GM12878 (cell line): Measurements from ENCODE around the gene RAMACL. TPM values are rescaled to one million over a fixed set of nuclear protein-coding genes. Genes with fewer than 3 reads are reported as not detected.

Source experiments
- ATAC-seq: fragments of 200-7000 bp; cut with Tn5 transposase; 3 replicates; pipeline ENCODE4 v1.9.1; 2020; ENCODE audit warnings: mild to moderate bottlenecking, moderate library complexity
- BruUV-seq: library from RNA; stranded (reverse); fragments of 400-500 nt; replicated peaks from 2 replicates; lab custom pipeline; 2021; lab: Mats Ljungman, UMichigan
- CTCF ChIA-PET: fragments of 300-600 bp; sonication (Branson Sonifier 250); formaldehyde crosslinking; extraction: SDS; loops from one replicate; lab custom pipeline; 2021; ENCODE audit warnings: inconsistent platforms; lab: Yijun Ruan, JAX
- POLR2A ChIA-PET: fragments of 350-600 bp; formaldehyde crosslinking; extraction: SDS; loops from one replicate; lab custom pipeline; 2021; ENCODE audit warnings: inconsistent platforms; lab: Charles Lee
- RAD21 ChIA-PET: fragments of 300-600 bp; sonication (Branson Sonifier 250); formaldehyde crosslinking; loops from one replicate; lab custom pipeline; 2023; ENCODE audit warnings: antibody characterized with exemption; ENCODE audit not compliant: unreplicated experiment; lab: Charles Lee
- SMC1A ChIA-PET: fragments of 300-600 bp; sonication (Branson Sonifier 250); formaldehyde crosslinking; loops from one replicate; lab custom pipeline; 2023; ENCODE audit not compliant: unreplicated experiment, uncharacterized antibody; lab: Charles Lee
- DNase-seq: peaks from one replicate; pipeline ENCODE4 v3.0.0-alpha.2; 2011; ENCODE audit warnings: low read depth, low spot score
- FAIRE-seq: peaks from 3 replicates; lab custom pipeline; 2011; peaks lifted over from hg19 to GRCh38; lab: Jason Lieb, UNC
- H2AFZ ChIP-seq: 2 replicates; pipeline ENCODE4 v1.6.0; 2011; ENCODE audit warnings: low read depth, low read length, control low read depth; ENCODE audit not compliant: control insufficient read depth
- H3K27ac ChIP-seq: 2 replicates; pipeline ENCODE4 v1.5.1; 2011; ENCODE audit warnings: control low read depth; ENCODE audit not compliant: control insufficient read depth, insufficient read depth
- H3K27me3 ChIP-seq, 2 experiments: replicated peaks in 1 of 2; 2 replicates each; pipeline versions ENCODE4 v1.6.0 to v1.6.1; 2011; ENCODE audit warnings: low read length in 1 of 2; ENCODE audit not compliant: control insufficient read depth in 2 of 2, insufficient read depth in 2 of 2
- H3K36me3 ChIP-seq, 2 experiments: 2 replicates each; pipeline ENCODE4 v1.5.1; 2011; ENCODE audit warnings: low read length in 1 of 2; ENCODE audit not compliant: control insufficient read depth in 2 of 2, insufficient read depth in 2 of 2
- H3K4me1 ChIP-seq: 2 replicates; pipeline ENCODE4 v1.6.1; 2011; ENCODE audit warnings: mild to moderate bottlenecking, low read length, moderate library complexity, mixed read lengths; ENCODE audit not compliant: control insufficient read depth, insufficient read depth
- H3K4me2 ChIP-seq: 2 replicates; pipeline ENCODE4 v1.6.0; 2011; ENCODE audit warnings: control low read depth; ENCODE audit not compliant: control insufficient read depth, insufficient read depth
- H3K4me3 ChIP-seq: fragments of 200-600 bp; sonication (generic); 2 replicates; pipeline ENCODE4 v1.5.1; 2016
- H3K79me2 ChIP-seq: 2 replicates; pipeline ENCODE4 v1.6.0; 2011; ENCODE audit warnings: low read length; ENCODE audit not compliant: control insufficient read depth, insufficient read depth
- H3K9ac ChIP-seq: 2 replicates; pipeline ENCODE4 v1.8.0; 2011; ENCODE audit warnings: low read length, control low read depth, mixed read lengths; ENCODE audit not compliant: control insufficient read depth, insufficient read depth
- H3K9me3 ChIP-seq: replicated peaks from 3 replicates; pipeline ENCODE4 v1.5.1; 2011; ENCODE audit warnings: mild to moderate bottlenecking, low read length; ENCODE audit not compliant: control insufficient read depth, insufficient read depth
- H4K20me1 ChIP-seq: 2 replicates; pipeline ENCODE4 v1.6.0; 2011; ENCODE audit not compliant: control insufficient read depth, insufficient read depth
- BHLHE40 ChIP-seq, 2 experiments: fragments of 450-650 bp in 1 of 2; IDR thresholded peaks; 2 replicates each; pipeline ENCODE4 v1.6.1; 2011 to 2017; ENCODE audit warnings: low read depth in 2 of 2, borderline replicate concordance in 1 of 2, improper control_type of control experiment in 1 of 2, low read length in 1 of 2, mild to moderate bottlenecking in 1 of 2
- BRCA1 ChIP-seq: IDR thresholded peaks from 2 replicates; pipeline ENCODE4 v1.6.1; 2011; ENCODE audit warnings: low read depth, low read length, improper control_type of control experiment
- CHD1 ChIP-seq: IDR thresholded peaks from 2 replicates; pipeline ENCODE4 v1.6.1; 2012; ENCODE audit warnings: low read depth, low read length, improper control_type of control experiment
- HCFC1 ChIP-seq: fragments of 150-350 bp; IDR thresholded peaks from 2 replicates; pipeline ENCODE4 v1.6.1; 2014; ENCODE audit warnings: low read length
- MAX ChIP-seq: IDR thresholded peaks from 2 replicates; pipeline ENCODE4 v1.6.1; 2012; ENCODE audit warnings: low read depth, low read length, improper control_type of control experiment
- NKRF ChIP-seq: fragments of 450-650 bp; conservative IDR thresholded peaks from 2 replicates; pipeline ENCODE4 v1.6.1; 2017; ENCODE audit warnings: mild to moderate bottlenecking, moderate library complexity
- PBX3 ChIP-seq: IDR thresholded peaks from 2 replicates; pipeline ENCODE4 v1.6.1; 2011; ENCODE audit warnings: mild to moderate bottlenecking, low read depth, low read length, moderate library complexity; ENCODE audit not compliant: insufficient replicate concordance
- SP1 ChIP-seq: IDR thresholded peaks from one replicate; pipeline ENCODE4 v1.6.1; 2011; ENCODE audit warnings: low read depth, low read length
- SREBF2 ChIP-seq: IDR thresholded peaks from 2 replicates; pipeline ENCODE4 v1.6.1; 2012; ENCODE audit warnings: mild to moderate bottlenecking, low read length
- USF1 ChIP-seq: IDR thresholded peaks from 2 replicates; pipeline ENCODE4 v1.6.1; 2011; ENCODE audit warnings: borderline replicate concordance, low read depth, mild to moderate bottlenecking, moderate library complexity, mixed read lengths, low read length; ENCODE audit not compliant: insufficient read depth; ENCODE audit errors: extremely low read length
- ZSCAN29 ChIP-seq: fragments of 450-650 bp; IDR thresholded peaks from 2 replicates; pipeline ENCODE4 v1.6.1; 2017; ENCODE audit warnings: mild to moderate bottlenecking, moderate library complexity
- WGBS: methylation state at CpG from one replicate; pipeline ENCODE4 v1.1.6; 2016; ENCODE audit warnings: low lambda C conversion rate; ENCODE audit not compliant: insufficient replicate concordance, insufficient coverage; ENCODE audit errors: missing lambda C conversion rate; 5-methylcytosine and 5-hydroxymethylcytosine counted together
- in situ Hi-C: fragments of 300-500 bp; cut with MboI; formaldehyde crosslinking; loops from 9 replicates; pipeline ENCODE4 v1.14.3; 2018; ENCODE audit warnings: mixed read lengths
- intact Hi-C: fragments of 100-400 bp; cut with micrococcal nuclease; formaldehyde crosslinking; loops from one replicate; pipeline ENCODE4 v1.14.2; 2022; ENCODE audit not compliant: unreplicated experiment
- polyA plus RNA-seq, 11 experiments: library from polyadenylated mRNA; depleted of rRNA in 4 of 11; unstranded in 6 of 11; stranded (reverse) in 5 of 11; fragments of >200 nt; fragmentation: Nextera tagmentation in 4 of 11; fragmentation: Illumina TruSeq in 1 of 11; extraction: Ambion mirVana in 4 of 11; extraction: Trizol in 1 of 11; gene quantifications; 1 replicate in 1 of 11; 2 replicates in 10 of 11; pipeline versions ENCODE4 v1.2.1 to v1.2.3, GENCODE V29; 2011 to 2016; ENCODE audit warnings: inconsistent platforms in 2 of 11, missing spikeins in 2 of 11, low read depth in 1 of 11
- total RNA-seq, 4 experiments: library from RNA; depleted of rRNA in 3 of 4; stranded (reverse); fragments of >200 nt in 3 of 4; fragmentation: Illumina TruSeq in 1 of 4; extraction: Trizol in 1 of 4; gene quantifications; 2 replicates each; pipeline versions ENCODE4 v1.2.1 to v1.2.3, GENCODE V29; 2013 to 2021

Gene RAMACL
- total and polyA plus RNA-seq, 10 of the 15 experiments (the other 5 are each of a cell fraction or from before 2014, with no cell fraction given): 0.09 to 1.3 (median 0.31) TPM; not detected in 1

- Histone ChIP-seq H3K4me1 (no peaks in the 10 kb centered on the region), H3K36me3 (no peaks in the 10 kb centered on the region), H3K4me3 (no peak overlapping the region), H3K27me3 (no peaks in the 10 kb centered on the region), H3K4me2 (no peak overlapping the region), H3K9ac (no peak overlapping the region), H4K20me1 (no peaks in the 10 kb centered on the region), H3K27ac (no peak overlapping the region), H2AFZ (no peak overlapping the region), H3K9me3 (no peaks in the 10 kb centered on the region; the same call in 2 of the 3 replicates), H3K79me2 (no peaks in the 10 kb centered on the region)
- DNase-seq (no peak), ATAC-seq (no peak), FAIRE-seq (no peak)
- ChIA-PET RAD21 (no interaction called here), POLR2A (no interaction called here), SMC1A (no interaction called here), CTCF (no interaction called here)
- in situ Hi-C loops (no loop called here), intact Hi-C loops (no loop called here)
- BruUV-seq: no TSS peak
- 37% methylated on average over 12 of the region's 12 CpGs for WGBS
- TF ChIP-seq BRCA1 (no peak), CHD1 (no peak)
These were observed 28.1 kb downstream of the RAMACL start for GRCh38 chr6:166558156-166559005.

GRCh38 chr6:166556863-166557322, 29.6 kb downstream of the RAMACL start:
- Histone ChIP-seq H3K27ac (no peak overlapping the region), H3K4me2 (no peak overlapping the region), H3K36me3 (no peaks in the 10 kb centered on the region), H4K20me1 (no peaks in the 10 kb centered on the region), H3K9ac (no peak overlapping the region), H3K4me1 (no peaks in the 10 kb centered on the region), H3K27me3 (no peaks in the 10 kb centered on the region), H3K4me3 (no peak overlapping the region), H3K79me2 (no peaks in the 10 kb centered on the region), H3K9me3 (no peaks in the 10 kb centered on the region; the same call in 2 of the 3 replicates), H2AFZ (no peak overlapping the region)
- DNase-seq (no peak), ATAC-seq (no peak), FAIRE-seq (no peak)
- ChIA-PET POLR2A (no interaction called here), RAD21 (no interaction called here), CTCF (no interaction called here), SMC1A (no interaction called here)
- 34% methylated on average over 16 of the region's 16 CpGs for WGBS
- intact Hi-C loops (no loop called here), in situ Hi-C loops (no loop called here)
- BruUV-seq: no TSS peak
- no peak for TF ChIP-seq PBX3
- TF ChIP-seq HCFC1: no peak
- TF ChIP-seq SP1: no peak
- no peak for TF ChIP-seq USF1
- TF ChIP-seq SREBF2: no peak
- no peak for TF ChIP-seq MAX
- no peak for TF ChIP-seq ZSCAN29
- no peak for TF ChIP-seq BHLHE40 (IDR thresholded peaks at IDR 0.05; ENCODE audit: borderline replicate concordance in 1 of 2, low read depth in 2 of 2, low read length in 1 of 2)
- TF ChIP-seq NKRF: no peak
